OCI-LY7 (cell line): ENCODE results near the gene SPACDR.

Source experiments
- CTCF ChIP-seq: fragments of 200-600 bp; sonication (generic); conservative IDR thresholded peaks from 2 replicates; pipeline ENCODE4 v1.5.1; 2014; ENCODE audit warnings: mild to moderate bottlenecking, antibody characterized with exemption, low read length, moderate library complexity, mixed read lengths
- EZH2phosphoT487 ChIP-seq: fragments of 200-600 bp; sonication (generic); IDR thresholded peaks from 2 replicates; pipeline ENCODE4 v1.6.1; 2018; ENCODE audit warnings: low read depth, borderline replicate concordance, mild to moderate bottlenecking, mixed run types, antibody characterized with exemption, low read length, moderate library complexity, mixed read lengths

GRCh38 chr7:100435401-100436304 is 28.4 kb downstream of the SPACDR start:
- TF ChIP-seq CTCF (no peak), EZH2phosphoT487 (no peak)
